HEK293T (cell line): ENCODE measurements around the gene PPP1R12B.
"Not testable (repeated sequence)": the region's sequence is repeated elsewhere in the genome, so short reads cannot be mapped to it uniquely, and the experiment has no call there.

Experiments
- BHLHE40 ChIP-seq: fragments of 450-650 bp; IDR thresholded peaks from 2 replicates; pipeline ENCODE4 v1.6.1; 2016; ENCODE audit warnings: mild to moderate bottlenecking, moderate library complexity, borderline replicate concordance
- FOXA1 ChIP-seq: fragments of 450-650 bp; IDR thresholded peaks from 2 replicates; pipeline ENCODE4 v1.6.1; 2016; ENCODE audit warnings: mild to moderate bottlenecking
- NFRKB ChIP-seq: fragments of 450-650 bp; IDR thresholded peaks from 2 replicates; pipeline ENCODE4 v1.6.1; 2016; ENCODE audit warnings: mild to moderate bottlenecking, moderate library complexity
- SP1 ChIP-seq: fragments of 450-650 bp; IDR thresholded peaks from 2 replicates; pipeline ENCODE4 v1.6.1; 2017
- ZNF384 ChIP-seq: fragments of 450-650 bp; IDR thresholded peaks from 2 replicates; pipeline ENCODE4 v1.6.1; 2016

DNA sequence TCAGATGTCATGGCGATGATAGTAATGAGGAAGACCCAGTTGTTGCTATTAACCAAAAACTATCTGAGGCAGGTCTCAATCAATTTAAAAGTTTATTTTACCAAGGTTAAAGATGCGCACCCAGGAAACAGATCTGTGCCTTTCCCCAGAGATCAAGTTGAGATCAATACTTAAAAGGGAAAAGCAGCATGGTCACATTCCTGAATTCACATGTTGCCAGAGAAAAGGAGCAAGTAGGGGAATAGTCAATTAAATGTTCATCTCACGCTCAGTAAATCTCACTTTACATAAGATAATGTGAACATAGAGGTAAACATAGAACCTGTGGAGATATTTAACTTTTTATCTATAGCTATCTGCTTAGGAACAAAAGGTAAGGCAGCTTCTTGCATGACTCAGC, 71.2 kb downstream of the PPP1R12B start:
- TF ChIP-seq BHLHE40, ZNF384, NFRKB, SP1, FOXA1: not testable (repeated sequence)
